SKM-1 treated with dmso at 0.1 percent for 144 hours (cell line): ENCODE results near the gene SSTR3.
"Not testable (repeated sequence)": the region's sequence is repeated elsewhere in the genome, so short reads cannot be mapped to it uniquely, and the experiment has no call there.

ENCODE experiments used
- DNase-seq: peaks from one replicate; lab custom pipeline; 2025; ENCODE audit not compliant: unreplicated experiment; lab: John Stamatoyannopoulos, UW

The SSTR3 gene

GRCh38 chr22:37212174-37212906 is at the start of gene SSTR3:
SSTR3 (minus strand) TSS chr22:37212477; CDS start chr22:37207803, 4,674 bp downstream.
- no peak for DNase-seq

- DNase-seq = peak; percentile 65
Observed at GRCh38 chr22:37260901-37261336, 48.6 kb upstream of the SSTR3 start.

- no peak for DNase-seq
Observed at GRCh38 chr22:37260155-37260795, 48.0 kb upstream of the SSTR3 start.

- no peak for DNase-seq
Observed at GRCh38 chr22:37259540-37260029, 47.3 kb upstream of the SSTR3 start.

GRCh38 chr22:37258753-37259401 is 46.6 kb upstream of the SSTR3 start:
- no peak for DNase-seq

GRCh38 chr22:37258005-37258752 is 45.9 kb upstream of the SSTR3 start:
- no peak for DNase-seq

GRCh38 chr22:37256075-37256726 is 43.9 kb upstream of the SSTR3 start:
- DNase-seq = no peak

- DNase-seq = no peak
Observed at GRCh38 chr22:37255558-37256006, 43.3 kb upstream of the SSTR3 start.

- DNase-seq = no peak
Observed at GRCh38 chr22:37254867-37255233, 42.6 kb upstream of the SSTR3 start.

- no peak for DNase-seq
Observed at GRCh38 chr22:37254209-37254866, 42.1 kb upstream of the SSTR3 start.

- no peak for DNase-seq
Observed at GRCh38 chr22:37253126-37253660, 40.9 kb upstream of the SSTR3 start.

- DNase-seq = not testable (repeated sequence)
Observed at GRCh38 chr22:37251836-37252235, 39.6 kb upstream of the SSTR3 start.

GRCh38 chr22:37249986-37250385 is 37.7 kb upstream of the SSTR3 start:
- no peak for DNase-seq

GRCh38 chr22:37248251-37248650 is 36.0 kb upstream of the SSTR3 start:
- DNase-seq = no peak

- no peak for DNase-seq
Observed at GRCh38 chr22:37245740-37246139, 33.5 kb upstream of the SSTR3 start.

- peak; percentile 63 for DNase-seq
Observed at GRCh38 chr22:37244922-37245722, 32.8 kb upstream of the SSTR3 start.

- DNase-seq = peak; percentile 94
Observed at GRCh38 chr22:37244114-37244921, 32.0 kb upstream of the SSTR3 start, which contains the start of gene RAC2. RAC2 (minus strand) TSS chr22:37244269; CDS start chr22:37244148, 121 bp downstream.
